Measurements from ENCODE around the gene OR1A1. TPM values are rescaled to one million over a fixed set of nuclear protein-coding genes. Genes with fewer than 3 reads are reported as not detected.
"Not testable (repeated sequence)": the region's sequence is repeated elsewhere in the genome, so short reads cannot be mapped to it uniquely, and the experiment has no call there.

OR1A1 gene
- total and polyA plus RNA-seq, 4 donors, result not detected

DNA sequence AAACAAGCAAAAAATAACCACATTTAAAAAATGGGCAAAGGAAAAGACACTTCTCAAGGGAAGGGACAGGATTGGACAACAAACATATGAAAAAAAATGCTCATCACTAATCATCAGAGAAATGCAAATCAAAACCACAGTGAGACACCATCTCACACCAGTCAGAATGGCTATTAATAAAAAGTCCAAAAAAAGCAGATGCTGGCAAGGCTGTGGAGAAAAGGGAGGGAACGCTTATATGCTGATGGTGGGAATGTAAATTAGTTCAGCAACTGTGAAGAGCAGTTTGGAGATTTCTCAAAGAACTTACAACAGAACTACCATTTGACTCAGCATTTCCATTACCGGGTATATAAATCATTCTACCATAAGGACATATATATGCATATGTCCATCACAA, 41.5 kb downstream of the OR1A1 start:
- not testable (repeated sequence) for H3K36me3 ChIP-seq (ENCODE audit: control insufficient read depth in 4 of 4, insufficient read depth in 4 of 4, low read length in 4 of 4); H3K4me1 ChIP-seq (ENCODE audit: control insufficient read depth in 5 of 5, insufficient read depth in 5 of 5, low read length in 5 of 5); DNase-seq; H3K9ac ChIP-seq (ENCODE audit: insufficient read depth in 1 of 2, low read length in 2 of 2); H3K27me3 ChIP-seq (ENCODE audit: control insufficient read depth in 3 of 3, insufficient read depth in 3 of 3, low read length in 2 of 3); H3K9me3 ChIP-seq (ENCODE audit: control insufficient read depth in 4 of 4, insufficient read depth in 3 of 4, low read length in 3 of 4); ATAC-seq (ENCODE audit: insufficient read depth, low FRiP score); H3K4me3 ChIP-seq; H3K27ac ChIP-seq (ENCODE audit: low read depth in 1 of 2, low read length in 1 of 2)
- 100% methylated on average over 1 of the region's 2 CpGs for WGBS, 2 donors

DNA sequence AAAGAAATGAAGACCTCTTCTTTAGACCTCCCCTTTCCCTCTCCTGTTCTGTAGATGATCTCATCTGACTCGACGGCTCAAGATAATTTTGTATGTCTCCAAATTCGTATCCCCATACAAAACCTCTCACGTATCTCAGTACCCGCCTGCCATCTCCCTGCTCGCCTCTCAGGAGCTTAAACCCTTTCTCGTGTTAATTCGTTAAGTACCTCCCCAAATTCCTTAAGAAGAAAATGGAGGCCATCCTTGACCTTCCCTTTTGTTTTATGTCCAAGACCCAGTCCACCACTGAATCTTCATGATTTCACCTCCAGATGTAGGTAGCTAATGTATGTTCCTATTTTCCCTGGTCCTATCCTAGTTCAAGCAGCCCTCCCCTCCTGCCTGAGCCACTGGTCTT, 49.1 kb downstream of the OR1A1 start:
- no peak for DNase-seq
- WGBS, 2 donors, result 90 to 93% methylated on average over 8 of the region's 8 CpGs
- peaks cover 0 to 5% (median 0%) of the 10 kb centered on the region in 4 donors for H3K9me3 ChIP-seq (ENCODE audit: control insufficient read depth in 4 of 4, insufficient read depth in 3 of 4, low read length in 3 of 4)
- TF ChIP-seq CTCF (IDR thresholded peaks at IDR 0.05; ENCODE audit: control extremely low read depth, extremely low read depth), result no peak
- no peak overlapping the region for H3K9ac ChIP-seq (ENCODE audit: insufficient read depth in 1 of 2, low read length in 2 of 2)
- no peak for ATAC-seq (ENCODE audit: insufficient read depth, low FRiP score)
- no peaks in the 10 kb centered on the region for H3K36me3 ChIP-seq (ENCODE audit: control insufficient read depth in 4 of 4, insufficient read depth in 4 of 4, low read length in 4 of 4)
- H3K27me3 ChIP-seq (ENCODE audit: control insufficient read depth in 3 of 3, insufficient read depth in 3 of 3, low read length in 2 of 3), result peaks cover 0 to 4% (median 0%) of the 10 kb centered on the region in 3 donors
- H3K4me3 ChIP-seq, result no peak overlapping the region
- no peak overlapping the region for H3K27ac ChIP-seq (ENCODE audit: low read depth in 1 of 2, low read length in 1 of 2)
- no peaks in the 10 kb centered on the region for H3K4me1 ChIP-seq (ENCODE audit: control insufficient read depth in 5 of 5, insufficient read depth in 5 of 5, low read length in 5 of 5)

GRCh38 chr17:3260163-3260562, 52.7 kb downstream of the OR1A1 start:
- ATAC-seq (ENCODE audit: insufficient read depth, low FRiP score) (no peak), DNase-seq (no peak)
- no peaks in the 10 kb centered on the region for H3K36me3 ChIP-seq (ENCODE audit: control insufficient read depth in 4 of 4, insufficient read depth in 4 of 4, low read length in 4 of 4)
- no peak overlapping the region for H3K27ac ChIP-seq (ENCODE audit: low read depth in 1 of 2, low read length in 1 of 2)
- no peak for TF ChIP-seq CTCF (IDR thresholded peaks at IDR 0.05; ENCODE audit: control extremely low read depth, extremely low read depth)
- WGBS, 2 donors, result 74 to 93% methylated on average over 1 of the region's 1 CpG
- H3K9ac ChIP-seq (ENCODE audit: insufficient read depth in 1 of 2, low read length in 2 of 2), result no peak overlapping the region
- H3K27me3 ChIP-seq (ENCODE audit: control insufficient read depth in 3 of 3, insufficient read depth in 3 of 3, low read length in 2 of 3), result peaks cover 0 to 4% (median 4%) of the 10 kb centered on the region in 3 donors
- peaks cover 0 to 5% (median 0%) of the 10 kb centered on the region in 4 donors for H3K9me3 ChIP-seq (ENCODE audit: control insufficient read depth in 4 of 4, insufficient read depth in 3 of 4, low read length in 3 of 4)
- H3K4me1 ChIP-seq (ENCODE audit: control insufficient read depth in 5 of 5, insufficient read depth in 5 of 5, low read length in 5 of 5), result no peaks in the 10 kb centered on the region
- H3K4me3 ChIP-seq, result no peak overlapping the region

- ATAC-seq (ENCODE audit: insufficient read depth, low FRiP score) (no peak), DNase-seq (no peak)
- H3K4me3 ChIP-seq, result no peak overlapping the region
- no peak overlapping the region for H3K9ac ChIP-seq (ENCODE audit: insufficient read depth in 1 of 2, low read length in 2 of 2)
- WGBS, 2 donors, result 72 to 75% methylated on average over 13 of the region's 13 CpGs
- H3K9me3 ChIP-seq (ENCODE audit: control insufficient read depth in 4 of 4, insufficient read depth in 3 of 4, low read length in 3 of 4), result peaks cover 0 to 5% (median 0%) of the 10 kb centered on the region in 4 donors
- no peaks in the 10 kb centered on the region for H3K4me1 ChIP-seq (ENCODE audit: control insufficient read depth in 5 of 5, insufficient read depth in 5 of 5, low read length in 5 of 5)
- H3K36me3 ChIP-seq (ENCODE audit: control insufficient read depth in 4 of 4, insufficient read depth in 4 of 4, low read length in 4 of 4), result no peaks in the 10 kb centered on the region
- no peak for TF ChIP-seq CTCF (IDR thresholded peaks at IDR 0.05; ENCODE audit: control extremely low read depth, extremely low read depth)
- peaks cover 0 to 4% (median 4%) of the 10 kb centered on the region in 3 donors for H3K27me3 ChIP-seq (ENCODE audit: control insufficient read depth in 3 of 3, insufficient read depth in 3 of 3, low read length in 2 of 3)
- H3K27ac ChIP-seq (ENCODE audit: low read depth in 1 of 2, low read length in 1 of 2), result no peak overlapping the region
Measured at GRCh38 chr17:3260600-3260999, 53.1 kb downstream of the OR1A1 start.

Other genes with a start within 250 kb of the OR1A1 start
- gene OR1D5, start 144.1 kb upstream of the OR1A1 start, total RNA-seq, result not detected
- not detected for gene OR1D5, start 144.1 kb upstream of the OR1A1 start, polyA plus RNA-seq
- not detected for gene OR1D2, start 103.2 kb upstream of the OR1A1 start, total RNA-seq
- gene OR1D2, start 103.2 kb upstream of the OR1A1 start, polyA plus RNA-seq, result not detected
- gene OR1G1, start 80.1 kb upstream of the OR1A1 start, total RNA-seq, result not detected
- not detected for gene OR1G1, start 80.1 kb upstream of the OR1A1 start, polyA plus RNA-seq
- not detected for gene OR1A2, start 10.1 kb upstream of the OR1A1 start, total RNA-seq
- not detected for gene OR1A2, start 10.1 kb upstream of the OR1A1 start, polyA plus RNA-seq
- gene OR3A1, start 90.7 kb downstream of the OR1A1 start, total RNA-seq, result not detected
- gene OR3A1, start 90.7 kb downstream of the OR1A1 start, polyA plus RNA-seq, result not detected
- gene OR3A2, start 178.6 kb downstream of the OR1A1 start, total RNA-seq, result under 1 TPM in 1 of 2 donors, not detected in 1; 0.37 TPM
- under 1 TPM in 1 of 2 donors, not detected in 1; 0.10 TPM for gene OR3A2, start 178.6 kb downstream of the OR1A1 start, polyA plus RNA-seq
- not detected for gene OR1E1, start 190.7 kb downstream of the OR1A1 start, total RNA-seq
- gene OR1E1, start 190.7 kb downstream of the OR1A1 start, polyA plus RNA-seq, result not detected
- under 1 TPM in 1 of 2 donors, not detected in 1; 0.63 TPM for gene OR3A3, start 203.7 kb downstream of the OR1A1 start, total RNA-seq
- gene OR3A3, start 203.7 kb downstream of the OR1A1 start, polyA plus RNA-seq, result not detected
- gene OR1E2, start 226.2 kb downstream of the OR1A1 start, total RNA-seq, result not detected
- gene OR1E2, start 226.2 kb downstream of the OR1A1 start, polyA plus RNA-seq, result not detected